SK-N-SH treated with all-trans-retinoic acid at 6 μM for 48 hours (cell line): ENCODE data around the gene DACT3.

Experiments
- ARNTL ChIP-seq: fragments of 450-650 bp; formaldehyde crosslinking; IDR thresholded peaks from 2 replicates; pipeline ENCODE4 v1.5.0; 2020; ENCODE audit warnings: low read depth, mild to moderate bottlenecking, moderate library complexity, borderline replicate concordance
- BACH2 ChIP-seq: fragments of 250-450 bp; sonication (Bioruptor Pico); IDR thresholded peaks from 2 replicates; pipeline ENCODE4 v1.9.0; 2021; ENCODE audit warnings: mild to moderate bottlenecking, borderline replicate concordance
- CREB5 ChIP-seq: fragments of 250-450 bp; sonication (Bioruptor Pico); IDR thresholded peaks from 2 replicates; pipeline ENCODE4 v1.5.1; 2020; ENCODE audit warnings: low read depth, mild to moderate bottlenecking, moderate library complexity
- PATZ1 ChIP-seq: fragments of 250-450 bp; sonication (Bioruptor Pico); IDR thresholded peaks from 2 replicates; pipeline ENCODE4 v1.8.0; 2020; ENCODE audit warnings: mild to moderate bottlenecking, moderate library complexity, borderline replicate concordance
- RARB ChIP-seq: fragments of 250-450 bp; sonication (Bioruptor Pico); IDR thresholded peaks from 2 replicates; pipeline ENCODE4 v1.8.0; 2021; ENCODE audit warnings: mild to moderate bottlenecking, moderate library complexity
- TCF4 ChIP-seq: fragments of 250-450 bp; sonication (Bioruptor Pico); IDR thresholded peaks from 2 replicates; pipeline ENCODE4 v1.8.0; 2021; ENCODE audit warnings: mild to moderate bottlenecking, moderate library complexity, borderline replicate concordance
- ZFP30 ChIP-seq: fragments of 450-650 bp; formaldehyde crosslinking; IDR thresholded peaks from 2 replicates; pipeline ENCODE4 v1.5.0; 2022; ENCODE audit warnings: mild to moderate bottlenecking, moderate library complexity
- ZNF565 ChIP-seq: fragments of 450-650 bp; formaldehyde crosslinking; conservative IDR thresholded peaks from 2 replicates; pipeline ENCODE4 v1.5.0; 2020; ENCODE audit warnings: low read depth, mild to moderate bottlenecking, moderate library complexity
- ZNF70 ChIP-seq: fragments of 450-650 bp; formaldehyde crosslinking; IDR thresholded peaks from 2 replicates; pipeline ENCODE4 v1.5.0; 2020; ENCODE audit warnings: mild to moderate bottlenecking, moderate library complexity
- ZNF8 ChIP-seq: fragments of 450-650 bp; formaldehyde crosslinking; IDR thresholded peaks from 2 replicates; pipeline ENCODE4 v1.5.0; 2020; ENCODE audit warnings: mild to moderate bottlenecking, moderate library complexity

DNA sequence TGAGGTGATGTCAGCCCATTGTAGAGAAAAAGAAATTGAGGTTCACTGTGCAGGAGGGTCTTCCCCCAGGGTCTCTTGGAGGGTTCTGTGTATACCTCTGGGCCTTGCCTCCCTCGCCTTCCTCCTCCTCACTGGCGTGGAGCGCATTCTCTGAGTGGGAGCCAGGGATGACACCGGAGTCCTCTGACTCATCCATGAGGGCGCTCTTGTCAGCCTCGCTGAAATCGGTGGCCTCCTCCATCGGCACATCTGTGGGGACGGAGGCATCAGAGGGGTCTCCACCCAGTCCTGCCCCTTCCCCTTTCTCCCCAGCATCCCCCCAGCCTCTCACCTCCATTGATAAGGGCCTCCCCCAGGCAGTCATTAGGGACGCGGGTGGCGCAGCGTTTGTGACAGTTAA lies 39.7 kb upstream of the DACT3 start:
- TF ChIP-seq ZFP30 (no peak), BACH2 (CRISPR knock-in tag) (no peak), ZNF70 (CRISPR knock-in tag) (no peak), RARB (CRISPR knock-in tag) (no peak), ZNF565 (CRISPR knock-in tag) (no peak), PATZ1 (CRISPR knock-in tag) (no peak), TCF4 (CRISPR knock-in tag) (no peak), ZNF8 (CRISPR knock-in tag) (no peak), ARNTL (no peak), CREB5 (no peak)
